ENCODE measurements around the gene MYOCD. TPM values are rescaled to one million over a fixed set of nuclear protein-coding genes. Genes with fewer than 3 reads are reported as not detected.
"Not testable (repeated sequence)": the region's sequence is repeated elsewhere in the genome, so short reads cannot be mapped to it uniquely, and the experiment has no call there.

The MYOCD gene, protein sequence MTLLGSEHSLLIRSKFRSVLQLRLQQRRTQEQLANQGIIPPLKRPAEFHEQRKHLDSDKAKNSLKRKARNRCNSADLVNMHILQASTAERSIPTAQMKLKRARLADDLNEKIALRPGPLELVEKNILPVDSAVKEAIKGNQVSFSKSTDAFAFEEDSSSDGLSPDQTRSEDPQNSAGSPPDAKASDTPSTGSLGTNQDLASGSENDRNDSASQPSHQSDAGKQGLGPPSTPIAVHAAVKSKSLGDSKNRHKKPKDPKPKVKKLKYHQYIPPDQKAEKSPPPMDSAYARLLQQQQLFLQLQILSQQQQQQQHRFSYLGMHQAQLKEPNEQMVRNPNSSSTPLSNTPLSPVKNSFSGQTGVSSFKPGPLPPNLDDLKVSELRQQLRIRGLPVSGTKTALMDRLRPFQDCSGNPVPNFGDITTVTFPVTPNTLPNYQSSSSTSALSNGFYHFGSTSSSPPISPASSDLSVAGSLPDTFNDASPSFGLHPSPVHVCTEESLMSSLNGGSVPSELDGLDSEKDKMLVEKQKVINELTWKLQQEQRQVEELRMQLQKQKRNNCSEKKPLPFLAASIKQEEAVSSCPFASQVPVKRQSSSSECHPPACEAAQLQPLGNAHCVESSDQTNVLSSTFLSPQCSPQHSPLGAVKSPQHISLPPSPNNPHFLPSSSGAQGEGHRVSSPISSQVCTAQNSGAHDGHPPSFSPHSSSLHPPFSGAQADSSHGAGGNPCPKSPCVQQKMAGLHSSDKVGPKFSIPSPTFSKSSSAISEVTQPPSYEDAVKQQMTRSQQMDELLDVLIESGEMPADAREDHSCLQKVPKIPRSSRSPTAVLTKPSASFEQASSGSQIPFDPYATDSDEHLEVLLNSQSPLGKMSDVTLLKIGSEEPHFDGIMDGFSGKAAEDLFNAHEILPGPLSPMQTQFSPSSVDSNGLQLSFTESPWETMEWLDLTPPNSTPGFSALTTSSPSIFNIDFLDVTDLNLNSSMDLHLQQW
- total RNA-seq: 0.23 TPM

DNA sequence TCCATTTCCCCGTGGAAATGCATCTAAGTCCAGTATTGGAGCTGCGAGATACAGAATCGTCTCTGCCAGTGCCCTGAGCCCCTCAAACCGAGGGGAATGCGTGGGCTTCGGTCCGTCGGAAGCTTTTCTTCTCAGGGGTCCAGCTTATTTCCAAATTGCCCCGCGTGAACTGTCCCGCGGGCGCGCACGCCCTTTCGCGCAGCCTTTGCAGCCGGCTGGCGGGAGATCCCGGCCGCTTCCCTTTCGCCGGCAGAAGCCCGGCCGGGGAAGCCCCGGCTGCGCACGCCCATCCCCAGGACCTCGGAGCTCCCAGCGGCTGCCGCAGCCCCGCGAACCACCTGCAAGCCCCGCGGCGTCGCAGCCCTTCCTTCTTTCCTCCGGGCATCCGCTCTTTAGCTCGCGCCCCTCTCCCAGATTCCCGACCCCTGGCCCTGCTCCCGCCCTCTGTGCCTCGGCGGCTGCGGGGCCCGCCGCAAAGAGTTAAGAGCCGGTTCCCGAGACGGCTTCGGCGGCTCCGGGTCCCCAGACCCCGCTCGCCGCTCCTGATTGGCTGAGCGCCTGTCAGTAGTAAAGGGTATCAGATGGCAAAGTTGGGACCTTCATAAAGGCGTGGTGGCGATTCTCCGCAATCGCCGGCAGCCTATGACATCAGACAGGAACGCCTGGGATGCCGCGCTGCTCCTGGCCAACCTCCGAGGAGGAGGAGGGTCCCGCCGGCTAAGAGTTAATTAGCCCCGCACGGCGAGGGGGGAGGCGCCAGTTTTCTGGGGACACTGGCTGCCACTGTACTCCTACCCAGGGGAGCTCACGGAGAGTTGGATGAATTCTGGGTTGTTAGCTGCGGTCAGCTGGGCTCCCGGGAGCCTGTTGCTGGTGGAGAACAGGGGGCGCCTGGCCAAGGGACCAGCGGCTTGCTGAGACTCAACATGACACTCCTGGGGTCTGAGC, at the start of gene MYOCD:
TSS of gene MYOCD (plus strand) at position 628 of the 948 bp plus-strand sequence. CDS start at position 927, 299 bp downstream.
- DNase-seq (ENCODE audit: low spot score) (no peak), ATAC-seq (no peak)

DNA sequence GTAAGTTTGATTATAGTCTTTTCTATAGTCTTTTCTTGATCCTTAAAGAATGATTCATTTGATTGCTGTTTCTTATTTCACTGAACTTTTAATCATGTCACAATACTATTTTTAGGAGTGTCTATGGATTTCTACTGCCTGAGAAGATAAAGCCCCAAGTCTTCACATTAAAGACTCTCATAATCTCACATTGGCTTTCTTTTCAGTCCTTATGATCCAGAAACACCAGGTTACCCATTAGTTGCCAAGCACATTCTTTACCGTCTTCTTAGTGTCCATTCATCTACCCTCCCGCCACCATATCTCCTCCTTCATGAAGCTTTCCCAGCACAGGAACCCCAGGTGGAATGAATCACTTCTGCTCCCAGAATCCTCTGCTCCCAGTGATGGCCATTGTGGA, 49.5 kb upstream of the MYOCD start:
- DNase-seq (ENCODE audit: low spot score) (no peak), ATAC-seq (no peak)

DNA sequence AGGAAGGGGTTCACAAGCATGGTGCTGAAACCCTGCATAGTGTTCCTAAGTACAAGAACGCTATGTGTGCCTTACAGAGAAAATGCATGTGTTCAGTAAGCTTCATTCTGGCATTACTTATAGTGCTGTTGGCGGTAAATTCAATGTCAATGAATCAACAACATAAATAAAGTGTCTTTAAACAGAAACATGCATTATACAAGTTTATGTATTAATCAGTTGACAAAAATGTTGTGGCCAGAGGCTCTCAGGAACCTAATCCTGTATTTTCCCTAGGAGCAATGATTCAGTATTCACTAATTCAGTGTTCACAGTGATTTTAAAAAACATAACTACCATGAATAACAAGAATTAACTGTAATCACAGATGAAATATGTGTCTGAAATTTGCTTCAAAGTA, 47.1 kb upstream of the MYOCD start:
- ATAC-seq (no peak), DNase-seq (ENCODE audit: low spot score) (no peak)

DNA sequence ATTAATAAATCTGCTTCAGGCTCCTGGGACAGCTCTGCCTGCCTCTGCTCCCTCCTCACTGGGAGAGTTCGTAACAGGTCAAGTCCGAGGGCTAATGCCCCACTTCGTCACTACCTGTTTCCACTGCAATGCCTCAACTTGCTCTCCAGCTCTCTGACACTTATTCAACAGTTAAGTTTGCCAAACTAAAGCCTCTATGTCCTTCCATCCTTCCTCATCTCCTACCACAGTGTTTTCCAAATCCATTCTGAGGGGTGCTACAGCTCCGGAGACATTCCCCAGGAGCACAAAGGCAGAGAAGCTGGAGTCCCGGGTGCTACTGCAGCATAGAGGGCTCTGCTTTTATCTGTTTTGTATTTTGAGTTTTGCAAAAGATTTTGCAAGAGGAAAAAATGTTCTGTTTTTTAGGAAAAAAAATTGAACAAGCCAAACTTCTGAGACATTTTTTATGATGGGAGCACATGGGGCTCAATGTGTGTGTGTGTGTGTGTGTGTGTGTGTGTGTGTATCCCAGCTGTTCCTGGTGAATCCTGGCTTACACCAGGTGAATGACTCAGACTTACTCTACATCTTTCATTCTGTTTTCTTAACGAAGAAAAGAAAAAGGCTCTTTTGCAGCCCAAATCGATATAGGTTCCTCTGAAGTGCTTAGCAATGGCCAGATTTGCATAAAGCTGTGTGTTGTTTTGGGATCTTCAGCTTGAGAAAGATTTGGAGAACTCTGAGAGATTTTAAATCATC, 46.1 kb upstream of the MYOCD start:
- ATAC-seq: no peak
- no peak for DNase-seq (ENCODE audit: low spot score)

DNA sequence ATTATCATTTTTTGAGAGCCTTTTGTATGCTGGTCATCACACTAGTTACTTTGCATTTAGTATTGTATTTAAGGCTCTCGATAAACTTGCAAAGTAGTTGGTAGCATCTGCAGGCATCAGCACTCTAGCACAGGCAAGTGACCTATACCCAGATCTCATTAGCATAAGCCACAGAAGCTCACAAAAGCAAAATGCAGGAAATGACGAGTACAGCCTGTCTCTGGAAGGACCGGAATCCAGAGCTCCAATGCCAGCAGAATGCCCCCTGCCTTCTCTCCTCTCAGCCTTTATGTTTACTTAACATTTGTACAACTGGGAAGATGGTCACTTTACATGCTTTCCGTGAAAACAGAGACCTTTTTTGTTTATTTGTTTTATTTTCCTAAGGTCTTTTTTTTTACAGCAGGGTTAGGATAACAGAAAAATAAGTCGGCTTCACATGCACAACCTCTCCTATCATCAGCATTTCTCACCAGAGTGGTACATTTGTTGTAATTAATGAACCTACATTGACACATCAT, 45.4 kb upstream of the MYOCD start:
- no peak for ATAC-seq
- DNase-seq (ENCODE audit: low spot score): no peak

DNA sequence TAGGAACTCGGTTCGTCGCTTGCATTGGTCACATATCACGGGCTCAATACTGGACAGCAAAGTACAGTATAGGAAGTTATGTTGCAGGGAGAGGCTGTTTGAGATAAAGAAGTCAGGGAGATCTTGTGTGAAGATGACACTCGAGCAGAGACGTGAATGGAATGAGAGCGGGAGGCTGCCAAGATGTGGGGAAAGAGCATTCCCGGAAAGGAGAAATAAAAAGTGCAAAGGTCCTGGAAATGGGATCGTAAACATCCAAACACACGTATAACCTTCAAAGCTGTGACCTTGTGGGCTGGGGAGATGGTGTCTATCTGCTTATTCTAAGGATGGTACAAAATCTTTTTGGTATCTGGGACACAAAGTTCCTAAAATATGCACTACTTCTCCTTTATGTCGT, 43.0 kb upstream of the MYOCD start:
- DNase-seq (ENCODE audit: low spot score): no peak
- no peak for ATAC-seq

DNA sequence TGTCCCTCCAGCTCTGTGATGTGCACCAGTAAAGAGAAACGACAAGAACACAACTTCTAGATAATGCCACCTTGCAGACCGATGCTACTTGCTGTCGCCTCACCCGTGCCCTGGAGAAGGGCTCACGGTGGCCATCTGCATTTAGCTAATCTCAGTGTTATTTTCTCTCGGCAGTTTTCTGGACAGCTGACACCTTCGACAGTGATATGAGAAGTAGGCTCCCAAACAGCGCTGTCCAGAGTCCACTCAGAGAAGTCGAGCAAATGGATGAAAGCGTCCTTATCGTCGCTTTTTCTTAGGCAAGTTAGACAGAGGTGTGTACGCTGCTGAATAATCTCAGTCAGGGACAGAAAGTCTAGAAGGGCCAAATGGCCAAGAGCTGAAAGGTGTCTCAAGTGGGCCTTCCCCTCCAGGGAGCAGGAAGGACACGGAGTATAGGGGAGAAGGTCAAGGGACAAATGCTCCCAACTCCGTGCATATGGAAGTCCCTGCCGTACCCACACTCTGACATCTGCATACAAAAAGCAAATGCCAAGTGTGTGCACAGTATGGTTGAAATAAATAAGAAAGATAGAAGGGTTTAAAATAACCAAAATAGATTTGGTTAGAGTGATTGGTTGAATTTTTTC, 42.4 kb upstream of the MYOCD start:
- ATAC-seq (no peak), DNase-seq (ENCODE audit: low spot score) (no peak)

DNA sequence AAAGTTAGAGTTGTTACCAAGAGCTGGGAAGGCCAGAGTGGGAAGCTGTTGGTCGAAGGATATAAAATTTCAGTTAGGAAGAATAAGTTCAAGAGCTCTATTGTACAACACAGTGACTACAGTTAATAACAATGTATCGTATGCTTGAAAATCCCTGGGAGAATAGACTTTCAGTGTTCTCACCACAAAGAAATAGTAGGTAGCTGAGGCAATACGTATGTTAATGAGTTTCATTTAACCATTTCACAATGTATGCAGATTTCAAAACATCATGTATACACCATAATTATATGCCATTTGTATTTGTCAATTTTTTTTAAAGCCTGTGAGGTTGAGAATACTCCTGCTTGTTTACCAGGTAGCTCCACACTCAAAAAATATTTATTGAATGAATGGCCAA, 41.5 kb upstream of the MYOCD start:
- ATAC-seq: no peak
- DNase-seq (ENCODE audit: low spot score): no peak

DNA sequence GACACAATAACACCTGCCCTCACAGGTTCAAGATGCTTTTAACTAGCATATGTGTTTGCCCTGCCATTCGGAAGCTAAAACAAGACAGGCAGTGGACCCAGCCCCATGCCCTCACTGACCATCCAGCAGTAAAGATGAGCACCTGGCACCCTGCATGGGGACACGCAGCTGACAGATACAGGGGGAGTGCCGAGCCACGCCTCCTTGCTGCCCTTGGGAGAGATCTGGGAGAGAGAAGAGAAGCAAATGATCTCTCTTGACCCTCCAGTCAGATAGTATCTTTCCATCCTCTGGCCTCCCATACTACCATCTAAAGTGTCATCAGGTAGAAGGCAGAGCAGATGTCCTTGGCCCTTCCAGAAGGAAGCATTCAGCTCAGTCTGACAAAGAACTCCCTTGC, 40.6 kb upstream of the MYOCD start:
- no peak for DNase-seq (ENCODE audit: low spot score)
- ATAC-seq: no peak

DNA sequence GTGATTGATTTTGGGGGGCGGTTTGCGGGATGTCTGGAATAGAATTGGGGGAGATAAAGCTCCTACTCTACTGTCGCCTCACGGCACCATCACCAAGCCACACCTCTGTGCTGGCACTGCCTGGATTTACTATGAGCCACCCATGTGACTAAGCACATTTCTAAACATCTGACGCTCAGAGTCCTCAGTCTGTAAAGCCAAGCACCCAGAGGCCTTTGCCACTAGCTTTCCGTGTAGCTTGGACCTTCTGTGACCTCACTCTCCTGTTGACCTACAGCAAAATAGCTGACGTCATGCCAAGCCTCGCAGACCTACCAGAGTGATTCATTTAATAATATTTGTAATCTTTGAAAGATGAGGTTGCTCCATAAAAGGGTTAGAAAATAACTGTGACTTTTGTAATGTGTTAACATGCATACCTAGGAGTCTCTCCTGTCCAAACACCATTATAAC, 38.5 kb upstream of the MYOCD start:
- DNase-seq (ENCODE audit: low spot score) (no peak), ATAC-seq (no peak)

DNA sequence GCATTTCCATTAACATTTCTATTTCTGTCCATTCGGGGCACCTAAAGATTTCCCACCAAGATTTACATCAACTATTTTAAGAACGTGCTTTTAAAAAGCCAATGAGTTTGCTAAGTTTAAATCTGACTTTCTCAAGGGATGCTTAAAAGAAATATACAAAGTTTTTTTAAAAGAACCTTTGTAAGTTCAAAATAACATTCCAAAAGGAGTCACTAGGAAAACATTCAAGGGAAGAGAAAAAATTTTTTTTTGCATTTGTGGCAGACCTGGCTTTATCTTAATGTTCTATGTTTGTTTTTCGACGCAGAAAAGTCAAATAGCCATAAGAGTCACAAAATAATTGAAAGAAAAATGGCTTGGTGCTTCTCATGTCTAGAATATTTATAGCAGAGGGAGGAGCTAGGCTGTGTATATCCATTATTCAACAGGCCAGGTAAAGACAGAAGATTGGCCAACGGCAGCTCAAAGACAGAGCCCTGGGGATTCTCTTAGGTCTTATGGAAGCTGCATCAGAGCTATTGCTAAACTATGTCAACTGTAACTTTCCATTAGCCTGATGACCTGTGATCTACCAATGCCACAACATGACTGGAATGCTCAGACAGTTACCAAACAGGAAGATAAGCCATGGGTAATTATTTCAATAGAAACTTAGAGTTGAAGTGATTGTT, 37.8 kb upstream of the MYOCD start:
- DNase-seq (ENCODE audit: low spot score): no peak
- no peak for ATAC-seq

DNA sequence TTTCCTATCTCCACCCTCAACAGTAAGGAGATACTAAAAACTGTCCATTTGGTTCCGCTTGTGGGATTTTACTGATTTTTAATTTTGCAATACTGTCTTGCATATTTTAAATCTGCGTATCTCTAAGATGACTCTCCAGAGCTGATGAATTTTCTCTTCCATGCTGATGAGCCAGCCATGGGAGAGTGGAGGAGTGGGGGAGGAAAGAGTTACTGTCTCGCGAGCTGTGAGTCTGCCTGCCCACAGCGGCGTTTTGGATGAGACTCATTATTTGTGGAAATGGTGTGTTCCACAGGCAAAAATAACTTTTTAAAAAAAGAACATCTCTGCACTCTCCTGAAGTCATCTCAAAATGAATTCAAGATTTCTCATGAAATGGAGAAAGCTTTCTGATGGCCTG, 34.6 kb upstream of the MYOCD start:
- ATAC-seq (no peak), DNase-seq (ENCODE audit: low spot score) (no peak)

DNA sequence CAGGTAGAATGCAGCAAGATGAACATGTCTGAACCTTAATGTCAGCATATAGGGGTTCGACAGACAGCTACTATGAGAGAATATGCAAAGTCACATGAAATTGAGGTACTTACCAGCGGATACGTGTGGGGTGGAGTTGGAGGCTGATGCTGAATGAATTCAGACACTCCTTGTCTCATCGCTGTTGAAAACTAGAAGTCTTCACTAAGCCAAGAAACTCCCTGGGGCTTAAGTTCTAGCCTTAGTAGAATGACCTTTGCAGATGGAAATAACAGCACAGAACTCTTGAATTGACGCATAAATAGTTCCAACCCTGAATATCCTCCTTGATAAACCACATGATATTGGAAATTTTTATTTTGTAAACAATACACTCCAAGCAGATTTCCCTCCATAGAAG, 32.9 kb upstream of the MYOCD start:
- ATAC-seq (no peak), DNase-seq (ENCODE audit: low spot score) (no peak)

DNA sequence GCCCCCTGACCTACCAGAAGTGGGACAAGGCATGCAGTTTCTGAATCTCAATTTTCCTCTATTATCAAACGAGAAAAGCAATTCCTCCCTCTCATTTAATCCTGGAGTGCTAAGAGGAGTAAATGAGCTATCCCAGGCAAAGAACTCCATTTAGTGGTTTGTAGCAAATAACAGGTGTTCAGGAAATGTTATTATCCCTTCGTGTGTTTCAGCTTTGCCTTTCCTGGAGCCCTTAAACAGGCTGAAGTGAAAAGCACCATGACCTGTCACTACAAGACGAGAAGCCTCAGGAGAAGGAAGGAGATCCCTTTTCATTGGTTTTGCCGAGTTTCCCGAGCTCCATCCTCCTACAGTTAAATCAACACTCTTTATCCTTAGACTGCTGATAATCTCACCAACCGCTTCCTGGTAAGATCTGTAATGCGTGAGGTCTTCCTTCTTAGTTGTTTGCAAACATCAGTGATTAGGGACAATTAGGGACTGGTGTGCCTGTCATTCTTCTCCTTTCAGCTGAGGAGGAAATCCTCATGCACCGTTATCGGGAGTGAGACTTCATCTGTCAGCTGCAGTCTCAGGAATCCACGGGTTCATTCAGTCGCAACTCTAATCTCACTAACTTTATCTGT, 30.8 kb upstream of the MYOCD start:
- ATAC-seq: no peak

DNA sequence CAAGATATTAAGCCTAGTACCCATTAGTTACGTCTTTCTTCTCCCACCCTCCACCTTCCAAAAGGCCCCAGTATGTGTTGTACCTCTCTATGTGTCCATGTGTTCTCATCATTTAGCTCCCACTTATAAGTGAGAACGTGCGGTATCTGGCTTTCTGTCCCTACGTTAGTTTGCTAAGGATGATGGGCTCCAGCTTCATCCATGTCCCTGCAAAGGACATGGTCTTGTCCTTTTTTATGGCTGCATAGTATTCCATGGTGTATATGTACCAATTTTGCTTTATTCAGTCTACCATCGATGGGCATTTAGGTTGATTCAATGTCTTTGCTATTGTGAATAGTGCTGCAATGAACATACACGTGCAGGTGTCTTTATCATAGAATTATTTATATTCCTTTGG, 29.7 kb upstream of the MYOCD start:
- ATAC-seq: not testable (repeated sequence)

More for the DNA sequence above, 30.8 kb upstream of the MYOCD start:
- no peak for DNase-seq (ENCODE audit: low spot score)

DNA sequence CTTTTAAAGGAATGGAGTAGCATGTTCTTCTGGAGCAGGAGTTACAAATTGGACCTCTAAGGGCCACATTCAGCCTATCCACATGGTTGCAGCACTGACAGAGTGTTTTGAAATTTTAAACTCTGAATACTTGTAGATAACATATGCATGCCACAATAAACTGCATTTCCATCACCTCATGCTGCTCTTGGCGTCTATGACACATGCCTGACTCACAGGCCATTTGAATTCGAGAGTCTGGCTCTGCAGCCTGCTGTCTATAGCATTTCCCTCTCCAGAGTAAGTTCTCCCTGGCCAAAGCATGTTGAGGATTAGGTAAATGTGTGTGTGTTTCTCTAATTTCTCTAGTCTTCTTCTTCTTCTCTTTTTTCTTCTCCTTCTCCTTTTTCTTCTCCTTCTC, 28.7 kb upstream of the MYOCD start:
- DNase-seq (ENCODE audit: low spot score): no peak
- ATAC-seq: no peak

More for the DNA sequence above, 29.7 kb upstream of the MYOCD start:
- not testable (repeated sequence) for DNase-seq (ENCODE audit: low spot score)

DNA sequence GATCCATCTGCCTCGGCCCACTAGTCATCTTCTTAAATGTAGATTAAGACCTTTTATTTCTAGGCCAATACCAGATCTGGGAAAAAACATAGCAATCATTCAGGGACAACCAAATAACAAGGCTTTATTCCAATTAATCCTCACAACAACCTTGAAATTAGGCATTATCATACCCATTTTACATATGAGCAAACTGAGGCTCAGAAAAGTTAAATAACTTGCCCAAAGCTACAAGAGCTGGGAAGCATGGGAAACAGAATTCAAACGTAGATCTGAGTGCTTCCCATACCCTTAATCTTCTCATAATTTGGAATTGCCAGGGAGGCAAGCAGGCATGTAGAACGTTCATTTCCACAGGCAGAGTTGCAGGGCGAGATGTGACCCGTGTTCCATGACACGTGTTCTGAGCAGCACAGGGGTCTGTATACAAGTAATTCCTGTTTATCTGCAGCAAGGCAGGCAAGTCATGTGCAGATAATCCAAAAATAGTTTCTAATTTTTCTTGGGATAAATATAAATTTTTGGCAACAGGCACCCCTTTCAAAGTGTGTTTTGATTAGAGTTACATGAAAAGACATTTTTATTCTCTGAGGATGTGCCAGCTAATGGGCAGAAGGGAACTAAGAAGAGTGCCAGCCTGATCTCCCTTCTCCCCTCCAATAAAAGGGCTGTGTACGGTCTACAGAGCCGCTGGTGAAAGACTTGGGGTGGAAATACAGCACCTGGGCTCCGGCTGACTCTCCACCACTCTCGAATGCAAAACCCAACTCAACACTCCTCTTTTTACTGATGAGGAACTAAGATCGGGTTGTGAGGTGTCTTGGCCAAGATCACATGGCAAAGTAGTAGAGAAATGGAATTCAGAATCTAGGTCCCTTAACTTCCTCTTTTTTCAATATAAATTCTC, 27.7 kb upstream of the MYOCD start:
- ATAC-seq: no peak
- no peak for DNase-seq (ENCODE audit: low spot score)
